MV-4-11 (cell line): ENCODE measurements around the gene MYO10.
A peak's percentile ranks its signal among the peaks of the same experiment; 100 is the strongest.

ENCODE experiments used
- DNase-seq: peaks from one replicate; lab custom pipeline; 2025; lab: John Stamatoyannopoulos, UW

MYO10 gene

DNA sequence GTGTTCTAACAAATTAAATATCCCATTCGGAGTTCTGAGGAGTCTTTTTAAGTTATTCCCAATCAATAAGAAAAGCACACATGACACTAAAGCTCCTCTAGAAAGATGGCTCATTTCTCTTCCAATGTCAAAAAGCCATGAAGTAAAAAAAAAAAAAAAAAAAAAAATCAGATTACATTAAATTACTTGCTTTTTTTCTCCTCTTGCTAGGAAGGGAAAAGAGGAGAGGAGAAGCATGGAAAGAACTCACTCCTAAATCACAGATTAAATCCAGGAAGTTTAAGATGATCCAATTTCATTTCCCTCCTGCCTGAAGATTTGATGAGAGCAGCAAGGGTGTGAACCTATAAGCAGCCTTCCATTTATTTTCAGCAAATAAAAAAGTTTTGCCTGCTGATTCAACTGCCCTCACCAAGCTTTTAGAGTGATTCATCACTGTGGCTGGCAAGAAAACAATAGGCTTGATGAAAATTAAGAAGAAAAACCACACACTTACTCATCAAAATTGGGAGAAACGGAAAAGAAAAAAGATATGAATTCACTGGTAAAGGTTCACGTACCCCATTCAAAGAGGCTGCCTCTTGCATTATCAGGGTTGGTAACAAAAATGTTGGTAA lies 19.7 kb downstream of the MYO10 start:
- peak; percentile 84 for DNase-seq

DNA sequence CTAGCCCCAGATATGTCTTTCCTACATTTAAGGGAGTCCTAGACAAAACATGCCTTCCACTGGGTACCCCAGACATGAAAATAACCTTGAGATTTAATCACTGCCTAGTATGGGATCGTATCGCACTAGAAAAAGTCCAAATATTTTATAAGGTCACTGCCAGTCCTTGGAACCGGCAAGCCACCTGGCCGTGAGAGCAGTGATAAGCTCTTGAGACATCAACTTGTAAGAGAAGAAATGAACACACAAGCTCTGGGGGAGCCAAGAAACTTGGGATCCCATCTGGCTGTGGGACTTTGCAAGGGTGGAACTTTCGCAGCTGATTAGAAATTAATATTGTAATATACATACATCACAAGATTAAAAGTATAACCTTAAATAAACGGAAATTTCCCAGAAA lies 21.5 kb downstream of the MYO10 start:
- no peak for DNase-seq

DNA sequence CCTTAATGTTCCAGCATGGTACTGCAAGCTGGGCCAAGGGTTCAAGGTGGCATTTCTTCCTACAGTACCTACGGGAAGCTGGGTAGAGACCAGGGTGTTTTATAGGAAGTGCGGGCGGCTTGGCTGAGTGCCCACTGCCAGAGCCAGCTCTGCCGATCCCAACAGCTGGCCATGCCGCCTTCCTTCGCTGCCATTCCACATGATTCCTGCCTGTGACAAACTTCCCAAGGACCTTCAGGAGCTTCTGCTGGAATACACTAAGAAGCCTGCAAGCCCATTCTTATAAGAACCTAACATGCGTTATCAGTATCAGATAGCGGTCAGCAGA lies 22.0 kb downstream of the MYO10 start:
- no peak for DNase-seq

DNA sequence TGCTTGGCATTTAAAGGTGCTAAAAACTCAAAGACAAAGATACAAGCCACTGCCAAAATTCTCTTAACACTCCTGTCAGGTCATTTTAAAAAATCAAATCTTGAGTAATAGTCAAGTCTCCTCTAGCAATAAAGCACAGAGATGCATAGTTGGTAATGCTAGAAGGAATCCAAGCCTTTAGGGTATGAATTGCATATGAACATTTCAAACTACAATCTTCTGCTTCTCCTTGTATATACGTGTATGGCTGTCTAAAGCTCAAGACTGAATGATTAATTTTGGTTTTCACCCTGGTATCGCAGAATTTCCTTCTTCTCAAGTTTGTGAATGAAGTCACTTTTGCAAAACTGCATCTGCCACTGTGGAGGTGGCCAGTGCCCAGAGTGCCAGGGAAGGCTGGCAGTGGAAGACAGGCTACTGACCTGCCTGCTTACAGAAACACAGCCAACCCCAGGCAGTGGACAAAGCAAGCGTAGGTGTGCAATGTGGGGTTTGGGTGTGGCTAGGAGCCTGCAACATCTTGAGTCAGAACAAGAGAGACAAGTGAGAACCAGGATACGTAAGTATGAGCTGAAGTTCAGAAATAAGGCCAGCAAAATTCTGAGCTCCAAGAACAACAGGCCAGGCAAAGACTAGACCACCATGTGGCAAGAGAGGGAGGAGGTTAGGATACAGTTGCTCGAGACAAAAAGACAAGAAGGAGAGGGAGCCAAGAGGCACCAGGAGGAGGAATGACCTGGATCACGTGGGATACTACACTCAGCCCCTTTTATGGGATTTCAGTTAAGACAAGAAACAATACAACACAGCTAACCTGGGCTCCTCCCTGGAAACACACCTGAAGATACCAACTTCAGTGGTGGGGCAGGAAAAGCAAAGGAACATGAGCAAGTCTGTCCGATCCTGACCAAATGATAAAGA lies 22.6 kb downstream of the MYO10 start:
- no peak for DNase-seq

DNA sequence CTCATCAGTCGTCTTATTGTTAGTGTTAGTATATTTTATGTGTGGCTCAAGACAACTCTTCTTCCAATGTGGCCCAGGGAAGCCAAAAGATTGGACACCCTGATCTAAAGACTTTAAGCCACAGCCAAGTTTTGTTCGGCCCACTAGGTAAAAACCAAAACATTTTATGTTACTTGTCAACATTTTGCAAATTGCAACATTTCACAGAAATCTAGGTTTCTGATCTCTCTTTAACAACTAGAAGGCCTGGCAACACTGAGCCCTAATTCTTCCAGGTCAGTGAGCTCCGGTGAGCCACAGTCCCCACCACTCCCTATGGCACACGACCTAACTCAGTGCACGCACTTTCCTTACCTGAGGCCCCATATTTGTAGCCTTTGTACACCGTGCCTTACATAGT lies 24.0 kb downstream of the MYO10 start:
- DNase-seq, result no peak

DNA sequence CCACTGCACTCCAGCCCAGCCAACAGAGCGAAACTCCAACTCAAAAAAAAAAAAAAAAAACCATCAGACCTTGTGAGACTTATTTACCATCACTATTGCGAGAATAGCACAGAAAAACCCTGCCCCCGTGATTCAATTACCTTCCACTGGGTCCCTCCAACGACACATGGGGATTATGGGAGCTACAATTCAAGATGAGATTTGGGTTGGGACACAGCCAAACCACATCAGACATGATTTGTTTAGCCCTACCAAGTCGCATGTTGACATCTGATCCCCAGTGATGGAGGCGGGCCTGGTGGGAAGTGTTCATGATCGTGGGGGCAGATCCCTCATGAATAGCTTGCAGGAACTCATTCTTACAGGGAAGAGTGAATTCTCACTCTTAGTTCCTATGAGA lies 26.6 kb downstream of the MYO10 start:
- DNase-seq, result no peak

DNA sequence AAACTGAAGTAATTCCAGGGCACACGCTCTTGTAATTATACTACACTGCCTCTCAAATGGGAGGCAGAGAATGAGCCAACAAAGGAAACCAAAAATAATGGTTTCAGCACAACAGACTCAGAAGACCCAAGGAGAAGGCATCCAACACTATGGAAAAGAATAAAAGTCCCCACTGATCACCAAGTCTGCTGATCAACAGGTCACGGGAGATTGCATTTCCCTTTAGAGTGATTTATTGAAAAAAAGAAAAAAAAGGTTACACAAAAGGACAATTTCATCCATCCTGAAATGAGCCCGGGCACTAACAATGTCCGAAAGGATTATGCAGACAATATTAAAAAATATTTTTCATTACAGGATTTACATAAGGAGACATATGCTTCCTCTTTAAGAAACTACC lies 28.8 kb downstream of the MYO10 start:
- DNase-seq, result no peak

DNA sequence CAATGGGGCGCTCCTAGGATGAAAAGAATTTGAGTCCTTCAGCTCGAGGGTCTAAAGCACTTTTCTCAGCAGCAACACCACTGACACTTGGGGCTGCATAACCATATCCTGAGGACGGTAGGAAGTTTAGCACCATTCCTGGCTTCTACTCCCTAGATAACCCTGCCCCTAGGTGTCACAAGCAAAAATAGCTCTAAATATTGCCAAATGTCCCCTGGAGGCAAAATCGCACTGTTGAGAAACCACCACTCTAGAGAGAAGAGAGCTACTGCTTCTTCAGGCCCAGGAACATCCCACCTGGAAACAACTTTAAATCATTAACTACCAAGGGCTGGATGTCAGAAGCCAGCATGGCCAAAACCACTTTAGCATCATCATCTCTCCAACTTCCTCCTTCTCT lies 29.8 kb downstream of the MYO10 start:
- DNase-seq, result peak; percentile 29

DNA sequence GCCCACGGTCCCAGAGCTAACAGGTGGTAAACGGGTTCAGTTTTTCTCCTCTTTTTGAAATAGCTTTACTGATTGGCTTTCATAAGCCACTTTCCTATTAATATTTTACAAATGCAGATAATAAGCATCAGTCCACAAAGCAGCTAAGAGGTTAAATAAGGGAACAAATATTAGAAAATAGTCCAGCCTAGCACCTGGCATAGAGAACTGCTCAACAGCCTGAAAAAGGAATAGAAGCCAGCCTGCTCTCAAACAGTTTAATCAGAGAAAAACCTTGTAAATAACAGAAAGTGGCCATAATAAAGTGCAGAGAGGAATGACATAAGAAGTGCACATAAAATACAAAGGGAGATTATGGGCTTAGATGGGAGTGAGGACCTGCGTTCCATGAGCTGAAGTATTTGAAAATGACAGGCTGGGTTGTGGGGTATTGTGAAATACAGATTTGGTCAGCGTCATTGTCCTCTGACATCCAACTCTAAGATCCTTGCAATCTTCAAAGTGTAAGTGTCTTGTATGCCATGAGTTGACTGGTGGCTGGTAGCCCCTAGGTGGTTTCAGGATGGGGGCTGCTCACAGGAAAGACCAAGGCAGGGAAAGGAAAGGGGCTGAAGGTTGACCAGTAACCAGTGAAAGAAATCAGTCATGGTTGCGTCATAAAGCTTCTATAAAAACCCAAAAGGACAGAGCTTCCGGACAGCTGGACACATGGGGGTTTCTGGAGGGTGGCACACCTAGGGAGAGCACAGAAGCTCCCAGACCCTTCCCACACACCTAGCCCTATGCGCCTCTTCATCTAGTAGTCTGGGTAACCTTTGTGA lies 32.4 kb downstream of the MYO10 start:
- peak; percentile 52 for DNase-seq

DNA sequence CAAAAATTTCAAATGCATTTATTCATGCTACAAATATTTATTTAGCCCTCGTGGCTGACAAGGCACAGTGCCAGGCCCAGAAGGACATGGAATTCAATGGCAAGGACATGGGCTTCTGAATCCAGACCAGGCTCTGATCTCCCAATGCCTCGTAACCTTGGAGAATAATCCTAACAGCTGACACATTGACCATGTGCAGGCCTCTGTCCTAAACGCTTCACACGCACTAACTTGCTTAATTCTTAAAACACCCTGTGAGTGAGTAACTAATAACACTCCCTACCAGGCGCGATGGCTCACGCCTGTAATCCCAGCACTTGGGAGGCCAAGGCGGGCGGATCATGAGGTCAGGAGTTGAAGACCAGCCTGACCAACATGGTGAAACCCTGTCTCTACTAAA lies 33.2 kb downstream of the MYO10 start:
- DNase-seq, result peak; percentile 42

DNA sequence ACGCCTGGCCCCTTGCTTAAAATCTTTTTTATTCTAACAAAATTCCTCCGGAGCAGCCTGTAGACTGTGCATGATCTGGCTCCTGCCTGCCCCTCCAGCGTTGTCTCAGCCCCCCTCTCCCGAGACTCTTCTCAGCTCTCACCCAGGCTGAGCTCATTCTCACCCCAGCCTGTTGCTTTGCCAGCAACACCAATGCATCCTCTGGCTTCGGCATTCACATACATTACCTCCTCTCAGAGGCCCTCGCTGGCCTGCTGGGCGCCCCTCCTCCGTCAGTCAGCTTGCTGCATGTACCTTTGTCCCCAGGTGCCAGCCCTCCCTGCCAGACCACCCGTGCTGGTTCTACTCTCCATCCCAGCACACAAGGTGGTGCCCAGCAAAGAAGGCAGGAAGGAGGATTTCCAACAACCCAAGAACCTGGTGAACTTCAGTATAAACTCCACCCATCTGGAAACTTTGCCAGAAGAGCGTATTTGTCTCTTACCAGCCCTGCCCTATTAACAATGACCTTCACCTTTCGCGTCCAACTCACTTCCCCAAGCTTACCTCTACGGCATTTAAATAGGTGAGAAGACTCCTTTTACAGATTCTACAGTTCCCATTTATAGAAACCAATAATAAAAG lies 35.0 kb downstream of the MYO10 start:
- no peak for DNase-seq

DNA sequence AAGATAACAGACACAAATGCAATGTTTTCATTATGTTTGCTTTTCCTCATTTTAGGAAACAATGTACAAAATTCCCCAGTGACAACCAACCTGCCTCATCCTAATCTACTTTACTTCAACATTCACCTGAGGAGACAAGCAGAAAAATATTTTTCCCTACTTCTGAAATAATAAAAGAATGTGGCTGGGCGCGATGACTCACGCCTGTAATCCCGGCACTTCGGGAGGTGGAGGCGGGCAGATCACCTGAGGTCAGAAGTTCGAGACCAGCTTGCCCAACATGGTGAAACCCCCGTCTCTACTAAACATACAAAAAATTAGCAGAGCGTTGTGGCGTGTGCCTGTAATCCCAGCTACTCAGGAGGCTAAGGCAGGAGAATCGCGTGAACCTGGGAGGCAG lies 36.9 kb downstream of the MYO10 start:
- no peak for DNase-seq

DNA sequence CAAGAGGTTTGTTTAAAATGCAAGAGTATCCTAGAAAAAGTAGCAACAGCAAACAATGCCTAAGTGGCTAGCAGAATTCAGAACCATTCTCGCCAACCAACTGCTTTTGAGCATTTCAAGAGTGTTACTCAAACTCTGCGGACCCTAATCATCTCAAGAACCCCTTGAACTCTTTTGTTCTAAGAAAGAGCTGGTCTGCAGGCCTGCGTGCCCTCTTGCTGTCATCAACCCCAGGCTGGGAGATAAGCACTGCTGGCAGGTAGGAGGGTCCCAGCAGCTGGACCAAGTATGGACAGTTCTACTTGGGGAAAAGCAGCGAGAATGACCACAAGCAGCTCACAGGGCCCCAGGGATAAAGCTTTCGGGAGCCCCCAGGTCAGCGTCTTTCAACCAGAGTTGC lies 38.3 kb downstream of the MYO10 start:
- DNase-seq, result no peak

DNA sequence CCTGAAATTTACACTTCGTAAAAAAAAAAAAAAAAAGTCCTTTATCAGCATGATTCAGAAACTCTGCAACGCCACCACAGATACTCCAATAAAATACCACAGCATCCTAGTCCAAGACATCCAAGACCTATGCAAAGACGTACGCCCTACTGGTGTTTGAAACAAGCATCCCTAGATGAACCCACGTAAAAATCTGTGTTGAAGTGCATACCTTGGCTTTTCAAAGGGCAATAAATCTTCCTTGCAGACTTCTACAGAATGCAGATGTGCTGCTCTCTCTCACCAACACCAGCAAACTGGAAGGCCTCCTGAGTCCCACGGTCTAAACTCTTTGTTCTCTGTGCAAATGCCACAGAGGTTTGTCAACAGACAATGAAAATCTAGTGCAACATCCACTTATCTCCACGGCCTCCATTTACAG lies 38.8 kb downstream of the MYO10 start:
- no peak for DNase-seq

DNA sequence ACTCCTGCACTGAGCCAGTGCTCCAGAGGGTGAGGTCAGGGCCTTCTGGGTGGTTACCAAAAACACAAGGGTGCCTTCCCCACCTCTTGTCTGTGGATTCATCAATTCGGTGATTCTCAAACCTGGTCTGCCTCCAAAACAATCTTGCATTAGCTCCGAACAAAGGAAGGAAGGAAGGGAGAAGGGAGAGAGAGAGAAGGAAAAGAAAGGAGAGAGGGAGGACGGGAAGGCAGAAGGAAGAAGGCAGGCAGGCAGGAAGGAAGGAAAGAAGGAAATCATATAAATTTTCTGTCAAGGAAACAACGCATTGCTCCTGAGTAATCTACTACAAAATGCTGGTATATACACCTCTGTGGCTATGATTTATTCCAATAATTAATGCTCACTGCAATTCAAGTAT lies 39.3 kb downstream of the MYO10 start:
- DNase-seq, result no peak

DNA sequence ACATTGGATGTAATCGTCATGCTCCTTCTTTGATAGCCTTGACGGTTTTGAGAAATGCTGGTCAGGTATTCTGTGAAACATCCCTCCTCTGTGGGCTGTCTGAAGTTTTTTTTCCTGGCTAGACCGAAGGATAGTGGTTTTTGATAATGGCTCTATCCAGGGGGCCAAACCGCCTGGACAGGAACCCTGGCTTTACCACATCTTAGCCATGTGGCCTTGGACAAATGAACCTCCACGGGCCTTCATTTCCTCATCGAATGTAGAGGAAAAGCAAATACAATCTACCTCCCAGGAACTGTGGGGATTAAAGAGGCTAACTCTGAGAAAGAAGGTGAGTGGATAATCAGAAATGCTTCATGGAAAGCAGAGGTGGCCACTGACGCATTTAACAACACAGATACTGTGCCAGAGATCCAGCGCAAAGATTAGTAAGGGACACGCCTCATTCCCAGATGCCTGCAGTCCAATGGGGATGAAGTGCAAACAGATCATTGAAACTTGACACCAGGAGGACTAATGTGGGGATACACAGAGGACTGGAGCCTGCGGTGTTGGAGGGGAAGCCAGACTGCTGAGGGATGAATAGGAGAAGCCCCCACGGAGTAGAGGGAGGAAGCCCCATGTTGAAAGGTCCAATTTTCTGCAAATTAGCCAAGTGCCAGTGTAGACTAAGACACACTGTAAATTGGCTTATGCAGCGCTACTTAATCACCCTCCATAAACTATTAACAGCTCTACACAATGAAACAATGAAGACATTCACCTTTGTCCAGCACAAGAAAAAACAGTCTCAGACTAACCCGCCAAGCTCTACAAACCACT lies 41.6 kb downstream of the MYO10 start:
- DNase-seq, result no peak

DNA sequence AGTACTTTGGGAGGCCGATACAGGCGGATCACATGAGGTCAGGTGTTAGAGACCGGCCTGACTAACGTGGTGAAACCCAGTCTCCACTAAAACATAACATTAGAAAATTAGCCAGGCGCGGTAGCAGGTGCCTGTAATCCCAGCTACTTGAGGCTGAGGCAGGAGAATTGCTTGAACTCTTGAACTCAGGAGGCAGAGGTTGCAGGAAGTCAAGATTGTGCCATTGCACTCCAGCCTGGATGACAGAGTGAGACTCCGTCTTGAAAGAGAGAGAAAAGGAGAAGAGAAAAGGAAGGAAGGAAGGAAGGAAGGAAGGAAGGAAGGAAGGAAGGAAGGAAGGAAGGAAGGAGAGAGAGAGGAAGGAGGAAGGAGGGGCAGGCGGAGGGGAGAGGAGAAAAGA lies 45.1 kb downstream of the MYO10 start:
- DNase-seq, result no peak

DNA sequence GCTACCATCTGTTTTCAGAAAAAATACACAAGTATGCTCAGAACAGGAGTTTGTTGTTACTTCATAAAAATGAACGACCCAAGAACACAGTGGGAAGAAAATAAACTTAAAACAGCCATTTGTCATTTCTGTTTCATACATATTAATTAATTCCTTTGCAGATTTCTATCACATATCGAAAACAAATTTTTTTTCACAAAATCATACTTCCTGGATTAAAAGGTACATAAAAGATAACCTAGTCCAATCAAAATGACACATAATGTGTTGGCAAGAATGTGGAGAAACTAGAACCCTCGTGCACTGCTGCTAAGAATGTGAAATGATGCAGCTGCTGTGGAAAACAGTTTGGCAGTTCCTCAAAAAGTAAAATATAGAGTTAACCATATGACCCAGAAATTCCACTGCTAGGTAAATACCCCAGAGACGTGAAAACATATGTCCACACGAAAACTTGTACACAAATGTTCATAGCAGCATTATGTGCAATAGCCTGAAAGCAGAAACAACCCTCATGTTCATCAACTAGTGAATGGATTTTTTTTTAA lies 46.0 kb downstream of the MYO10 start:
- peak; percentile 43 for DNase-seq

DNA sequence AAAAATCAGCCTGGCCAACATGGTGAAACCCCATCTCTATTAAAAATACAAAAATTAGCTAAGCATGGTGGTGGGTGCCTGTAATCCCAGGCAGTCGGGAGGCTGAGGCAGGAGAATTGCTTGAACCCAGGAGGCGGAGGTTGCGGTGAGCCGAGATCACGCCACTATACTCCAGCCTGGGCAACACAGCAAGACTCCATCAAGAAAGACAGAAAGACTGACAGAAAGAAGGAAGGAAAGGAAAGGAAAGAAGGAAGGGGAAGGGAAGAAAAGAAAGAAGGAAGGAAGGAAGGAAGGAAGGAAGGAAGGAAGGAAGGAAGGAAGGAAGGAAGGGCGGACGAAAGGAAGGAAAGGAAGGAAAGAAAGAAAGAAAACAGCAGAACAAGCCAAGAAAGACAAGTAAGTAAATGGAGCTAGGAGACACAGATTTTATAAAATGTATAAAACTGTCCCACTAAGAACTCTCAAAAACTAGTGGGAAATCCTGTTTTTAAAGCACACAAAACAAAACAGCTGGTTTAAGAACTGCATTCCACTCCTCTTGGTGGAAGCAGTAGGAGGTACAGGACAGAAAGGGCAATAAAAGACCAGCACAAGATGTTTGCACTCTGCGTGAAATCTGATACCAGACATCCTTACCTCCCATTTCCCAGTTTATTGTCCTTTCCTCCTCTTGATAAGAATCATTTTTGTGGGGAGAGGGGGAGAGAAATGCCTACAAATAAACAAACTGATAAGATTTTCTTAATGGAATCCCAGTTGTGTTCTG lies 46.7 kb downstream of the MYO10 start:
- no peak for DNase-seq

DNA sequence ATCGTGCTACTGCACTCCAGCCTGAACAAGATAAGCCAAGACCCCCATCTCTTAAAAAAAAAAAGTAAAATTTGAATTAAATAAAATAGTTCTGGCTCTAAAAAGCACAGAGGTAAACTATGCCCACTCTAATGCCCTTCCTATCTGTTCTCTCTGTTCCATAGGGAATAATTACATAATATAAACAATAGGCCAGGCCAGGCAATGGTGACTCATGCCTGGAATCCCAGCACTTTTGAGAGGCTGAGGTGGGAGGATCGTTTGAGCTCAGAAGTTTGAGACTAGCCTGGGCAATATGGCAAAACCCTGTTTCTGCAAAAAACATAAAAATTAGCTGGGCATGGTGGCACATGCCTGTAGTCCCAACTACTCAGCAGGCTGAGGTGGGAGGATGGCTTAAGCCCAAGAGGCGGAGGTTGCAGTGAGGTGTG lies 47.4 kb downstream of the MYO10 start:
- DNase-seq, result no peak
